ENCODE data around the gene SLFN13.

GRCh38 chr17:35404360-35404759, 44.2 kb downstream of the SLFN13 start:
- no peak for TF ChIP-seq POLR2A (IDR thresholded peaks at IDR 0.05)
- TF ChIP-seq CTCF (IDR thresholded peaks at IDR 0.05 in 8 of 11, conservative IDR thresholded peaks at IDR 0.05 in 3 of 11), result no peak

All from spleen (tissue), 7 donors.